HG02970 (cell line): ENCODE measurements around the gene DSG2.
"Not testable (repeated sequence)": the region's sequence is repeated elsewhere in the genome, so short reads cannot be mapped to it uniquely, and the experiment has no call there.

Experiments used
- ATAC-seq: cut with Tn5 transposase; IDR thresholded peaks from one replicate; pipeline ENCODE4 v1.9.1; 2021; ENCODE audit warnings: mild to moderate bottlenecking, moderate library complexity, moderate number of reproducible peaks; ENCODE audit not compliant: unreplicated experiment, low FRiP score

DSG2 gene

DNA sequence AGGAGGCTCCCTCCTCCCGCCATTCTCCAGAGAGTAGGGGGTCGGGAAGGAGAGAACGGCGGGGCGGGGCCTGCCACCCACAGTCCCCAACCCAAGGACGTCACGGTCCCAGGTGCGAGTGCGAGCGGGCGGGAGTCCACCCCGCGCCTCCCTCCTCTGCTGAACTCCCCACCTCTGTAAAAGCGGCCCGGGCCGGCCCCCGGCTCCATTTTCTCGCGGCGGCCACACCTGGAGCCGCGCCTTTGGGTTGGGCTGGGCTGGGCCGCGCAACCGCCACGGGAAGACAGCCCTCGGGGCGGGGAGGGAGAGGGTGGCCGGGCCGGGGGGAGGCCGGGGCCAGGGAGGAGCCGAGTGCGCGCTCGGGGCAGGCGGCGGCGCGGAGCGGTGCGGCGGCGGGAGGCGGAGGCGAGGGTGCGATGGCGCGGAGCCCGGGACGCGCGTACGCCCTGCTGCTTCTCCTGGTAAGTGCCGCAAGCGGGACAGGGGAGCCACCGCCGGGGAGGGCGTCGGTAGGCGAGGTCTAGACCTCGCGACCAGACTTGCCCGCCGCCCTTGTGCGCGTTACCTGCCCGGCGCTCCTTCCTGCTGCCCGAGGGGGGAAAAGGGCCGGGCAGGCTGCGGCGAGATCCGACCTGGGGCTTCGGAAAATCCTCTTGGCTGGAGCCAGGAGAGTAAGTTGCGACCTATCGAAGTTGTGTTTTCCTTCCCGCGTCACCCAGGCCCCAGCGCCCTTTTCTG lies at the start of gene DSG2:
Gene DSG2 (plus strand): TSS at position 342 of the 738 bp plus-strand sequence. CDS start 75 bp downstream, at position 417.
- peak; percentile 46 for ATAC-seq

DNA sequence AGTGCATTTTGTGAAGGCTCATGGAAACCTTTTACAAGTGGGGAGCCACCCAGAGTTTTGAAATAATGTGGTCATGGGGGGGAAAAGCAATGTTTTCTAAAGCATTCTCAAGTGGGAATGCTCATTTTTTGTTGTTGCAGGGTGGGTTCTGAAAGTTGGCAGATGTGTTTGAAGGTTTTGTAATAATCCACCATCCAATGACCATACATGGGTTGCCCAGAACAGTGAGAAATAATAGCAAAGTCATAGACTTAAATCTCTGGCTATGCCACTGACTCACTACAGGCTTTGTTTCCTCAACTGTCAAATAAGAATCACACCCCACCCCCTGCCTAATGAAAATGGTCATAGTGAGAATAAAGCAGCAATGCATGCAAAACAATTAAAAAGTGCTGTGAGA lies 47.6 kb upstream of the DSG2 start:
- ATAC-seq: no peak

DNA sequence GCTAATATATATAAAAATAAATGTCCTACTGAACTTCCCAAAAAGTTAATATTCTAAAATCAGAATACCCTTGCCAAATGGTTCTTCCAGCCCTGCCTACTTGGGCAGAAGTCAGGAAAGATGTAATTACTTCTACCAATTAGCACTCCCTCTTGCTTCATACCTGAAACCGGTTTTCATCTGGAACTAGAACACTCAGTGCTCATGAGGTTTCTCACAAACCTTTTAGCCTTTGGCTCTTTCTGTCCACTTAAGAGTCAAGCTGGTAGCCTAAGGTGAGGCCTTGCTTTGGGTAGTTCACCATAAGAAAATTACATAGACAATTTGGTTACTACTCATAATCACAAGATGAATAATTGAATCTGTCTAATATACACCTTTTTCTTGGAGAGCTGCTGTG lies 46.4 kb upstream of the DSG2 start:
- ATAC-seq: no peak

DNA sequence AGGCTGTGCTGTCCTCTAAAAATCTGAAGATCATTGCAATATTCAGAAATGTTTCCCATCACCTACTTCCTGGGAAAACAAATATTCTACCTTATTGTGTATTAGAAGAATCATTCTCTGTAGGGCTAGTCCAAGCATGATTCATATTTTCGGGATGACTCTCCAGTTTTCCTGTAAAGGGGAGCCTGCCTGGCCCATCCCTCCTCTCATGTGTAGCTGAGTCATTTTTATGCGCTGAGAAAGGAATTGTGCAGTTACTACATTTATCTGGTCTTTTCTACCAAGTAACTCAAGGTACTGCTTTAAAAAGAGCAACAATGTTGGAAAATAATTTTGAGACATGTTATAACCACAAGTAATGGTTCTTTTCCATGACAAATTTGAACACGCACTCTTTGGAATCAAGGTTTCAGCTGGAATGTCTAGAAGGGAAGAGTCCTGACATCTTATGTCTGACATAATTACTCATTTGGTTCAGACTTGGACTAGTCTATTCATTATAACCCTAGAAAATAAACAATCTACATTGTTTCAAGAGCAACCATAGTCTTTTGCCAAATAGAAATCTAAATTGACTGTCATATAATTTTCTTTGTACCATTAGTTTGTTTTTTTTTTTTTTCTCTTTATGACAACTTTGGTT lies 43.8 kb upstream of the DSG2 start:
- ATAC-seq: no peak

DNA sequence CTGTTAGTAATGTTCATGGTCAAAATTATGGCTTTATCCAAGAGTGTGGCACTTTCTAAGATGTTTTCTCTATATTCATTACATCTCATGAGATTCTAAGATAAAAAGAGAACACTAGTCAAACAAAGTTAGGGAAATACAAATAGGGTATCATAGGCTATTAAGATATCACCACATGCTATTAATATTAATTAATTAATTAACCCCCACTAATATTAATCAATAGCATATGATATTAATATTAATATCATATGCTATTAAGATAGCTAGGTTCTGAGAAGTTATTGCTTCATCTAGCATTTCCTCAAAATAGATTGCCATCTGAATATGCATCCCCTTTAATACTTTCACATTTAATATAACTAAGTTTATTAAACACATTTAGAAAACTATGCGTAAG lies 28.3 kb upstream of the DSG2 start:
- no peak for ATAC-seq

DNA sequence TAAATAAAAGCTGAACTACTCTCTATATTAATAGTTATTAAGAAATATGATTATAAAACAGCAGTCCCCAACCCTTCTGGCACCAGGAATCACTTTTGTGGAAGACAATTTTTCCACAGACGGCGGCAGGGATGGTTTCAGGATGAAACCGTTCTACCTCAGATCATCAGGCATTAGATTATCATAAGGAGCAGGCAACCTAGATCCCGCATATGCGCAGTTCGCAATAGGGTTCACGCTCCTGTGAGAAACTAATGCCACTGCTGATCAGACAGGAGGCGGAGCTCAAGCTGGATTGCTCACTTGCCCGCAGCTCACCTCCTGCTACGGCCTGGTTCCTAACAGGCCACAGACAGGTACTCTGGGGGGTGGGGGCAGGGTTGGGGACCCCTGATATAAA lies 19.3 kb upstream of the DSG2 start:
- ATAC-seq: no peak

DNA sequence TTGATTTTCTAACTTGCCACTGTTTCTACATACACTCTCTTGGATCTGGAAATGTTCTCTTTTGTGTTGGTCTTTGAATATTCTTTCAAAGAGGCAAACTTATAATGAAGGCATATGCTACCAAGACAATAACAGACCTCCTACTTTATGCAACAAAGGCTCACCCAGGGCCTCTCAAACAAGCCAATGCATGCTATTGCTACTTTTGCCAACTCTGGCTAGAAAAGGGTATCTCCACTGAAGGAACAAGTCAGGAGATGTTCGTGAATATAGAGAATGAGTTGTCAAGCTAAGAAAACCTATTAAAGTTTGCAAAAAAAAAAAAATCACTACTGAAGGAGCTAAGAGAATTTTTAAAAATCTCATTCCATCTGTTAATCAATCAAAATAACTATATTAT lies 15.9 kb upstream of the DSG2 start:
- no peak for ATAC-seq

DNA sequence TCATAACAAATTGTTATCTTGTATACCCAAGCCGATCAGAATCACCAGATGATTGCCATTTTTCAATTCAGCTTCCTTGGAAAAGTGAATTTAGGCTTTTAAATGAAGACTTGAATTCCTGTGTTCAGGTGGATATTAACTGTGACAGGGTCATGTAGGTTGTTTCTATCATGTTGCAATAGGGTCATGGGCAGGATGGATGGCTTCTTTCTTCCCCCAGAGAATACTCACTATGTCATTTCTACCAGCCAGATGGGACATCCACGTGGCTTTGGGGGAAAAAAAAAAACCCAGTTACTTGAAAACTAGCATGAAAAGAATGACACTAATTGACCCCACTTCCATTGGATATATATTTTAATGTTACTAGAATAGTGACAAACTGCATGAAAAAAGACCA lies 14.6 kb upstream of the DSG2 start:
- ATAC-seq: no peak

DNA sequence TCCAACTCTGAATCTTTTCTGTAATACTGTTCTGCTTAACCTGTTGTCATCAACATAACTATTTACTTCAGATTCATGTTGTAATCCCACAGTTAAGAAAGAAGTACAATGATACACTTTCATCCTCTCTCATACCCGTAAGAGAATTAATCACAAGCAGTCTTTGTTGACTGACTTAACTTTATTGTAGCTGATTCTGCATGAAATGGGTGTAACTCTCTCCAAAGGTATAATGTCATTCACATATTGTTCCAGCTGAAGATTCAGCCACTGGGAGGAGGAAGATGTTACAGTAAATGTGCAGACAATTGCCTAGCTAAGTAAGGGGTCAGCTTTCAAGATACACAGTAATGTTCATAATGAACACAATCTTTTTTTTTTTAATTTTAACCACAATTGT lies 13.5 kb upstream of the DSG2 start:
- ATAC-seq: no peak

DNA sequence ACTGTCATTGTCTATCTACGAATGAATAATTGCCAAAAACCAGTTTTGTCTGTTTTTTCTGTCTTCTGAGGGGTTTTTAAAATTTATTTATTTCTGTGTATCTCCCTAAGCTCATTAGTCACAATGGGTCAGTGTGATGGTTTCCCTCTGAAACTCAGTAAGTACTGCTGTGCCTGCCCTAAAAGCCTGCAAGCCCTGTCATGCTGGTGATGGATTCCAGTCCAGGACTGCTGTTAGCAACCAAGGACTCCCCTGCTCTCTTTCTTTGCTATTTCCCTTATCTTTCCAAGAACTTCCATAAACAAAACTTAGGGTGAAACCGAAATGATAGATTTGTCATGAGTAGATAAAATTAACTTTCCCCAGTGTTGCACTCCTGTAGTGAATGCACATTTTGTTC lies 11.8 kb upstream of the DSG2 start:
- ATAC-seq: no peak

DNA sequence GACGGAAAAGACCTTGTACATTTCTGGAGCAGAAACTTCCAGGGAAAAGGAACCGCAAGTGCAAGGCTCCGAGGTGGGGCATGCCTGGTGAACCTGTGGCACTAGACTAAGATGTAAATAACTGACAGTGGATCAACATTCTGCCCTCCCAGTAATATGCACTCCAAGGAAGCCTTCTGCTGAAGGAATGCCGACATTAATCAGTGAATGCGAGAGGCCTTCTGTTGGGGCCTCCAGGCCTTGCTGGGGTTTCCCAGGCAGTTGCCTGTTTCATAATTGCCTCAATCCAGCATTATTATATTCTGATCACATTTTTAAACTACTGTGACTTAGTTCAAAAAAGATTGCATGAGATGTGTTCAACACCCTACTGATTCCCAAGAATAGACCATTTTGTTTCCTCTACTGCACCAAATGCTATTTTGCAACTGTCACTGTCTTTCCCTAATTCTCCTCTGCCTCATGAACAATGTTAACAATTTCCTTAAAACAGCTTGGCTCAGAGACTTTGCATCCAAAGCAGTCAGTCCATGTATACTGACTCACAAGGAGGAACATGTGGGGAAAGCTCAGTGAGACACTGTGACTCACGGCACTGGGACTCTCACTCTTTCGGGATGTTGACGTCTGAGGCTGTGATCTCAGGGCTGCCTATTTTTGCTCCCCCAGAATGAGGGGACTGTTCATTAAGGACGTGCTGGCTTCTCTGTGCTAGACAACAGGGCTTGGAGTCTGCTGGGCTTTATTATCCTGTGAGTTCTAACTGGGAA lies 10.5 kb upstream of the DSG2 start:
- no peak for ATAC-seq

DNA sequence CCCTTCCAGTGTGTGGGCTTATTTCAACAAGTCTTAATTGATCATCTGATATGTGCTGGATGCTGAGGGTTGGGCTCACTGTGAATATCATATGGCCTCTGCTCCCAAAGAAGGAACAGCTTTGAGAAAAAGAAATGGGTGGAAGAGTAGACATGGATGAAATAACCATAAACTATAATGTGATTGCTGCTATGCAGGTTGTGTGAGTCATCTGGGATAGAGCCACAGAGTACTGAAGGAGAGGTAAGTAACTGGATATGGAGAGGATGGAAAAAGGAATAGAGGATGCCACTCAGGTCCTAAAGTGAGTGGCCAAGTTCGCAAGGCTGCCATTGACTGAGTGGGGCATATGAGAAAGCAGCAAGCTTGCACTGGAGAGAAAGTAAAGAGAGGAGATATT lies 8.7 kb upstream of the DSG2 start:
- no peak for ATAC-seq

DNA sequence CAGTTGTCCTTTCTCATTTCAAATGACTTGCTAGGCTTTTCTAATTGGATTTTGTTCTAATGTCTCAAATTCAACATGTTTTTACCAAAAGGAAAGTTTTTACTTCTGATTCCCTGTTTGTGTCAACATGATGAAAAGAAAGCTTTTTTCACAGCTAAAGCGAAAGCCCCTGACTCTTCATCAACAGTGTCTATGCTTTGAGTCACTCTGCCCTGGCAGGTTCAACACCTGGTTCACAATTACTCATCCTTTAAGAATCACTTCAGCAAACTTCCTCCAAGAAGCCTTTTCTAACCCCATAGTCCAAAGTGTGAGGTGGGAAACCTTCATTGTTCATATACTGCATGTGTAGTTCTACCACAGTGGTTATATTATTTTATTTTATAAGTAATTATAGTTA lies 7.6 kb upstream of the DSG2 start:
- peak; percentile 57 for ATAC-seq

DNA sequence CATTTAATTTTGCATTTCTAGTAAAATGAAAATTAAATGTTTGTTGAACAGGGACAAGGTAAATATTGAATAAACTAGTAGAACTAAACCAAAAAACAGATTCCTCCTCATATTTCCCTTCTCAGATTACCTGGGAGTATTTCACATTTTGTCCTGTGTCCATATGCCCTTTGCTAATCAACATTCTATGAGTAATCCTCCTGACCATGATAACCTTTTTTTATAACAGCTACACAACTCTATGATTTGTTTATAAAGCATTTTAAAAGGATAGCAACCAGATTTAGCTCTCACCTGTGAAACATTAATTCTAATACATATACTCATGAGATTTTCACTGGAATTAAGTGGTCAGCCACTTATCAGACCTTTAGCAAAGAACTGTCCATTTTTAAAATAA lies 7.1 kb upstream of the DSG2 start:
- ATAC-seq: no peak

DNA sequence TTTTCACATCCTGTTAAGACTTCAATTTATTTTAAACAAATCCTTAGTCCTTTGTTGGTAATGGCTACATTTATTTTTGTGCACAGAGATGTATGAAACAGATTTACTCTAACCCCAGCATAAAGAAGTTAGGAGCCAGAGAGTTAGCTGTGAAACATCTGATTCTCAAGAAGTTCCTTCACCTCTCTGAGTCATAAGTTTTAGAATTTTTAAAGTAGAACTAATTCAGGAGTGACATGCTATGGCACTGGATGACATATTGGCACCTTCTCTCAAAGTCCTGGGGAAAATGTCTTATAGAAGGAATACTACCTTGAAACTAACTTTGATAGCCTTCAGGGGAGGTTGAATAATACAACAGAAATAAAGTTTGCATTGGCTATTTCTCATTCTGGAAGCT lies 6.4 kb upstream of the DSG2 start:
- ATAC-seq: no peak

DNA sequence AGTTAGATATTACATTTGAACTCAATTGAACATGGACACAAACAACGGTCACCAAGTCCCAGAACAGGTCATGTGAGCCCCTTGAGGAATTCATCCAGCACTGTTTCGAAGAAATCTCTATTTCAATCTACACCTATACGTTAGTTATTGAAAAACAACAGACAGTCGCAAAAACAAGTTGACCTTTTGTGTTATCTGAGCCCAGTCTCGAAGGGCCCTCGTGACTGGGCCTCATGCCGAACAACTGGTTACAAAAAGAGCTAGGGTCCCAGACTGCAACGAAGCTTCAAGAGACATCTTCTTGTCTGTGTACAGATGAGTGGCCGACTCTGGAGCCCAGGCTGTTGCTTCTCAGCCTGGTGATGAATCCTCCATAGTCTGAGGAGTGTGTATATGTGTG lies 5.3 kb upstream of the DSG2 start:
- ATAC-seq: no peak

DNA sequence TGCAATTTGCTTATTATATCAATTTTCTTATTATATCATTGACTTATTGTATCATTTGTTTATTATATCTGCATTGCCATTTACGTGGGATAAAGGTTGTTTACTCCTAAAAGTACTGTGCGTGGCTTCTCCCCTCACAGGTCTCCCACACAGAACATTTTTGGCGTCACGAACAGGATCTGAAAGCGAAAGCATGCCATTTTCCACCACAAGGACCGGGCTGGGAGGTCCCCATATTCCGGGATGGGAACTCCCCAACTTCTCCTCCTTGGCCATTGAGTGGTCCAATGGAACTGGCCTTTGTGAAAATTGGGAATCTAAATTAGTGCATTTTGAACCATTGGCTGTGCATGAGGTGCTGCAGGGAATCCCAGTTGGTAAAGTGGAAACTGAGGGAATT lies 4.8 kb upstream of the DSG2 start:
- ATAC-seq: no peak

DNA sequence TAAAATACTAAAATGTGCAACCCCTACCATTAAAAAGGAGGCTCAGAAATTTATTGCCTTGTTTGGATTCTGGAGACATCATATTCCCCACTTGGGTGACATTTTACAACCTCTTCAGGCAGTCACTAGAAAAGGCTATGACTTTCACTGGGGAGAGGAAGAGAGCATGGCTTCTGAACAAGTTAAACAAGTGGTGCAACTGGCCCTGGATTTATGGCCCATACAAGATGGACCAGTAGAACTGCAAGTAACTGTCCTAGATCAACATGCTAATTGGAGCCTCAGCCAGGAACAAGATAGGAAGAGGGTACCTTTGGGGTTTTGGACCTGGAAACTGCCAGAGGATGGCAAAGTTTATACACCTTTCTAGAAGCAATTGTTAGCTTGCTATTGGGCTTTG lies 4.0 kb upstream of the DSG2 start:
- no peak for ATAC-seq

DNA sequence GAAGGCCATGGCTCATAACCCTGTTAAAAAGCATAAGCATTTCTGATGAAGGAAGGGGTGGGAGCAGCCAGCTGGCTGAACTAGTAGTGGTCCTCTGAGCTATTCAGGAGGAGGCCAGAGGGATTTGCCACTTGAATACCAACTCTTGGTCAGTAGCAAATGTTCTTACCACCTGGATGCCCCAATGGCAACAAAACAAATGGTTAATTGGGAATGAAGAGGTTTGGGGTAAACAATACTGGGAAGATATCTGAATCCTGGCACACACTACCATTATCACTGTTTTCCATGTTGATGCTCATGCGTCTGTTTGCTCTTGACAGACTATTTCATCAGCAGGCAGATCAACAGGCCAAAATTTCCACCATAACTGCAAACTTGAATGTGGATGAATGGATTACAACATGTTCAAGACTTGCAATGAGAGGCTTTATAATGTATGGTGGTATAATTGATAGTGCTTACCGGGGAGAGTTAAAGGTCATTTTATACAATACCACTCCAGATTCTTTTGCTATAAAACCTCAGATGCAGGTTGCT lies 3.2 kb upstream of the DSG2 start:
- ATAC-seq: not testable (repeated sequence)

DNA sequence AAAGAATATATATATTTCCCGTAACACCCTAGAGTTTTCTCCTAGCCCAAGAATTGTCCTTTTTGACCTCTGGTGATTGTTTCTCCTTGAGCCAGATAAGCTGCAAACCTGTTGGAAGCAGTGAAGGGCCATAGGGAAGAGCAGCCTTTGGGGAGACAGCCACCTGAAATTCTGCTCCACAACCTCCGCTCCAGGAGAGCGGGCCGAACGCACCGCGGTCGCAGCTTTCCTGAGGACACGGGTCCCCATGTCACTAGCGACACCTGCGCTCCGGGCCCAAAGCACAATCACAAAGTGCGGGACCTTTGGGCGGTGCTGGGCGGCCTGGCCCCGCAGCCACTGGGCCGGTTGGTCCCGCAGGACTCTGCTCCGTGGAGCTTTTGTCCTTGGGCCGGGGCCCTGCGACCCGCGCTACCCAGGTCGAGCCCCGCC lies 557 bp upstream of the DSG2 start:
- ATAC-seq: no peak
